Lower leg skin (tissue), 4 donors: ENCODE data around the gene GRM3. TPM values are rescaled to one million over a fixed set of nuclear protein-coding genes. Genes with fewer than 3 reads are reported as not detected.

Experiments used
- DNase-seq, 2 donors: peaks; one replicate each; pipeline ENCODE4 v3.0.0-alpha.2; 2019; ENCODE audit warnings: low spot score in 2 of 2
- H3K4me3 ChIP-seq: fragments of 200-600 bp; sonication (generic); 2 replicates; pipeline ENCODE4 v1.5.1; 2017; ENCODE audit warnings: mild to moderate bottlenecking, low read depth; ENCODE audit not compliant: poor library complexity, severe bottlenecking
- CTCF ChIP-seq, 3 donors: fragments of 450-650 bp; IDR thresholded peaks; one replicate each; pipeline ENCODE4 v1.5.1; 2016; ENCODE audit warnings: antibody characterized with exemption in 3 of 3, mild to moderate bottlenecking in 3 of 3, moderate library complexity in 2 of 3
- POLR2A ChIP-seq, 2 donors: fragments of 450-650 bp; IDR thresholded peaks; one replicate each; pipeline ENCODE4 v1.6.1; 2016 to 2017; ENCODE audit warnings: antibody characterized with exemption in 2 of 2, mild to moderate bottlenecking in 1 of 2, moderate library complexity in 1 of 2
- WGBS, 2 donors: methylation state at CpG; one replicate each; pipeline ENCODE4 v1.1.5; 2018; 5-methylcytosine and 5-hydroxymethylcytosine counted together
- intact Hi-C: fragments of 100-400 bp; cut with DNase I; formaldehyde crosslinking; loops from one replicate; pipeline ENCODE4 v1.15.0; 2023; ENCODE audit warnings: low total_unique reads
- total RNA-seq, 4 donors: library from RNA; depleted of rRNA; stranded (reverse); fragments of >200 nt; gene quantifications; one replicate each; pipeline ENCODE4 v1.1.0, GENCODE V29; 2016

The GRM3 gene
- total RNA-seq, 4 donors from 2014 or later = not detected

- no peak for DNase-seq
- 50 to 53% methylated on average over 4 of the region's 4 CpGs for WGBS, 2 donors
- no peak overlapping the region for H3K4me3 ChIP-seq
- intact Hi-C loops = no loop called here
- TF ChIP-seq POLR2A (IDR thresholded peaks at IDR 0.05) (no peak), CTCF (IDR thresholded peaks at IDR 0.05) (no peak)
Measured at GRCh38 chr7:86748201-86748600, 104.5 kb downstream of the GRM3 start.

DNA sequence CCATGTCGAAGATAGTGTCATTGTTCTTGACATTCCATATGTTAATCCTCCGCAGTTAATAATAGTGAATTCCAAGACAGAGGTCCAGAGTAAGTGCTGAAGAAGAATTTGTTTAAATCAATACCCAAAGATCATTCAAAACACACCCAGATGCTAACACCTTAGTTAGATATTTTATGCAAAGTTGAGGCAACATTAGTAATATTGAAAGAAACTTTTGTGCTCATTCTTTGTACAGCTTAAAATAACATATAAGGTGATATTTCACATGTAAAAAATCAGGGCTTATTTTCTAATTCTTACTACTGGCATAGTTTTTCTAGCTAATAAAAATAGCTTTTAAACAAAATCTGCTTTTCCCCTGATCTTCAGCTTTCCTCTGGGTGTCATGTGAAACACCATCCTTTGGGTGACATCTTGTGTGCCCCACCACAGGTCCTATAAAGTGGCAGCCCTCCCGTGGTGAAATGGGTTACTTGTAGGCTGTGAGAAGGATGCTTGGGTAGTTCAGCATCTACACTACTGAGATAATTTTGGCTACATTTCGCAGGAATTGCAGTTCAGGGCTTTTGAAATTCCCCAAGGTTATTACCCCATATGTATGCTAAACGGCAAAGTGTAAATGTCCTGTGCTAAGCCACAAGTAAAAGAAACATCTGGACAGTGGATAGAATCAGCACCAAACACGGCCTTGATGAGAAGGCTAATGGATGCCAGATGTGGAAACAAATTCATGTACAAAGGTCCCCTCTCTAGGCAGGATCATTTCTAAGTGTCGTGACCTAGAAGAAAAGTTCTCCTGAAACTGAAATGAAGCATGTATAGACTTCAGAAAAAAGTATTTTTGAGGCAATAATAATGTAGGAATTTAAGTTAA, 105.4 kb downstream of the GRM3 start:
- WGBS, 2 donors = 54 to 73% methylated on average over 7 of the region's 7 CpGs
- intact Hi-C loops = no loop called here
- DNase-seq = no peak
- TF ChIP-seq CTCF (IDR thresholded peaks at IDR 0.05) (no peak), POLR2A (IDR thresholded peaks at IDR 0.05) (no peak)
- H3K4me3 ChIP-seq = no peak overlapping the region

DNA sequence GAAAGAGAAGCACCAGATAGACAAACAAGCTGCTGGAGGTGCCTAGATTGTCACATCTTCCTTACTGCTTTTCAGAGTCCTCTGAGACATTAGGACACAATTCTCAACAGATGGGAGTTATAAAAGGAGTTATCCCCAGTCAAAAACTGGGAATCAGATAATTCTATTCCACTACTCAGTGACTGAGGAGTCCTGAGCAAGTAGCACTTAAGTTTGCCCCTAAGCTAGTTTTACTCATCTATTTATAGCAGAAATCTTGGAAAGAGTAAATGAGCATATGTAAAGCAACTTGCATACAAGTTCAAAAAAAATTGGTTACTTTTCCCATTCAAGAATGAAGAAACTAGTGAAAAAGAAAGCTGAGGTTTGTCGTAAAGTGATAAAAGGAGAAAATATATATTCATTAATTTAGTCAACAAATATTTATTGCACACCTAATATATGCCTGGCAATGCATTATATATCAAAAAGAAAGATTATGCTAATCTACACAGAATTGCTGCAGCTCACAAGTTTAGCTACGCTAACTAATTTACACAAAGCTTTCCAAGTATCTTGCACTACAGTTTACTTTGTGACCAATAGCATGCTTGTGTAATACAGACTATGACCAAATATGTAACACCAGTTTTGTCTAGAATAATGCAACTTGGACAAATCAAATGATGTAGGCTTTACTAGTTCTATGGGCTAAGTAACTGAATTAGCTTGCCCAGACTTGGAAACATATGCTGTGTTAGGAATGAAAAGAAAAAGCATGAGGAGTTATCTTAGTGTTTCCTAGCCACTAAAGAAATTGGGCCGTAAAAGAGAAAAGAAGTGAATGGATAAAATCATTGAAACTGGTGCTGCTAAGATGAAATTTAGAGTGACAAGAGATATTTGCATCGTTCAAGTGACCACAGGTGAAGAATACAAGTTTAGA, 106.3 kb downstream of the GRM3 start:
- TF ChIP-seq CTCF (IDR thresholded peaks at IDR 0.05) = no peak
- no peak for TF ChIP-seq POLR2A (IDR thresholded peaks at IDR 0.05)
- H3K4me3 ChIP-seq = no peak overlapping the region
- 83 to 88% methylated on average over 4 of the region's 4 CpGs for WGBS, 2 donors
- DNase-seq = no peak
- intact Hi-C loops = no loop called here

DNA sequence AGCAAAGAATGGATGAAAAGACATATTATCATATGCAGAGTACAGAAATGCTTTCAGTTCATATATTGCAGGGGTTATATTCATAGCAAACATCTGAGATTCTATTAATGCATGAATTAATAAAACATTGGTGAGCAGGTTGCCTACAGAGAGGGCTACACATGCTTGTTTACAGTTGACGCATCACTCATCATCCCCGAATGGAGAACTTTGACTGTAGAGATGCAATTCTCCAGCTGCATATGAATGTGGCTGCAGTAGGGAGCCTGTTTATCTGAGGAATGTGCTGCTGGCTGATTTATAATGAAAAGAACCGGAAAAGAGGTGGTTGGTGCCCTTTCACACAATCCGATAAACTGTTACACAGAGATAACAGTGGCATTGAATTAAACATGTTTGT, 116.5 kb downstream of the GRM3 start:
- DNase-seq = no peak
- WGBS, 2 donors = 41 to 50% methylated on average over 4 of the region's 4 CpGs
- no peak overlapping the region for H3K4me3 ChIP-seq
- TF ChIP-seq POLR2A (IDR thresholded peaks at IDR 0.05) = no peak
- TF ChIP-seq CTCF (IDR thresholded peaks at IDR 0.05) = no peak
- intact Hi-C loops = no loop called here

GRCh38 chr7:86762129-86762528, 118.4 kb downstream of the GRM3 start:
- no peak for DNase-seq
- H3K4me3 ChIP-seq = no peak overlapping the region
- 69 to 71% methylated on average over 2 of the region's 2 CpGs for WGBS, 2 donors
- TF ChIP-seq POLR2A (IDR thresholded peaks at IDR 0.05) (no peak), CTCF (IDR thresholded peaks at IDR 0.05) (no peak)
- intact Hi-C loops = no loop called here
